Spleen (tissue), 11 donors: ENCODE data around the gene ACYP1. TPM values are rescaled to one million over a fixed set of nuclear protein-coding genes. Genes with fewer than 3 reads are reported as not detected.

ENCODE experiments used
- polyA plus RNA-seq, 3 donors: library from polyadenylated mRNA; stranded (reverse); fragments of 200-250 nt; gene quantifications; one replicate each; pipeline ENCODE4 v1.2.1, GENCODE V29; 2013
- small RNA-seq, 4 donors: library from RNA; depleted of rRNA; stranded (forward); fragments of <200 nt; gene quantifications; one replicate each; pipeline ENCODE3, GENCODE V24; 2016
- total RNA-seq, 7 donors: library from RNA; depleted of rRNA in 3 of 7; stranded (reverse); fragments of >200 nt in 3 of 7; fragmentation: NEBNext Ultra II Directional in 4 of 7; extraction: Animal tissue kit (Norgen Biotek cat#: 25700) in 4 of 7; gene quantifications; one replicate each; pipeline versions ENCODE4 v1.1.0 to v1.2.1, GENCODE V29; 2016 to 2021
- donor health status: healthy with polysubstance abuse.
- donor health status: DM: no; HTN: no; CAD: no; lungs with moderate emphysema.
- donor health status: DM: no; HTN: no; CAD: no.
- donor health status: Bipolar disorder and iron deficiency.
- donor health status: healthy.
- donor health status: DM: no; HTN: no; CAD: no.
- donor health status: DM: yes; HTN: yes; CAD: no.

ACYP1 gene
- total and polyA plus RNA-seq, 10 donors, result 6.8 to 27.7 (median 20.2) TPM

Small RNA genes lying within 50 kb of the gene (small RNA-seq; reads per million reads assigned to genes)
- 0 reads per million in 4 donors for gene RNU6-689P

Other genes starting within 250 kb of the ACYP1 start
- under 1 TPM in 2 of 7 donors, not detected in 5; 0.41 to 0.43 TPM for gene PROX2, start 187.9 kb downstream of the ACYP1 start, total RNA-seq
- under 1 TPM in 2 of 3 donors, not detected in 1; 0.06 to 0.09 TPM for gene PROX2, start 187.9 kb downstream of the ACYP1 start, polyA plus RNA-seq
- gene DLST, start 182.1 kb downstream of the ACYP1 start, total RNA-seq, result 10 to 100 TPM; 70.9 to 80.0 (median 78.6) TPM
- 10 to 100 TPM; 33.1 to 48.5 (median 33.4) TPM for gene DLST, start 182.1 kb downstream of the ACYP1 start, polyA plus RNA-seq
- 10 to 100 TPM in 1 of 7 donors, 1 to 10 TPM in 6; 1.7 to 15.7 (median 5.7) TPM for gene RPS6KL1, start 140.8 kb downstream of the ACYP1 start, total RNA-seq
- 1 to 10 TPM; 3.3 to 4.6 (median 4.6) TPM for gene RPS6KL1, start 140.8 kb downstream of the ACYP1 start, polyA plus RNA-seq
- gene PGF, start 108.4 kb downstream of the ACYP1 start, total RNA-seq, result 1 to 10 TPM; 2.2 to 7.7 (median 2.7) TPM
- 1 to 10 TPM in 2 of 3 donors, under 1 TPM in 1; 0.87 to 6.2 (median 2.7) TPM for gene PGF, start 108.4 kb downstream of the ACYP1 start, polyA plus RNA-seq
- 10 to 100 TPM; 18.7 to 38.1 (median 29.8) TPM for gene EIF2B2, start 61.1 kb downstream of the ACYP1 start, total RNA-seq
- 10 to 100 TPM; 16.0 to 24.4 (median 22.8) TPM for gene EIF2B2, start 61.1 kb downstream of the ACYP1 start, polyA plus RNA-seq
- gene MLH3, start 12.6 kb downstream of the ACYP1 start, total RNA-seq, result 10 to 100 TPM; 24.8 to 37.7 (median 33.3) TPM
- 10 to 100 TPM; 14.8 to 19.8 (median 15.7) TPM for gene MLH3, start 12.6 kb downstream of the ACYP1 start, polyA plus RNA-seq
- 1 to 10 TPM in 6 of 7 donors, under 1 TPM in 1; 0.89 to 2.8 (median 1.1) TPM for gene ZC2HC1C, start 5.6 kb upstream of the ACYP1 start, total RNA-seq
- 1 to 10 TPM; 1.1 to 2.4 (median 1.2) TPM for gene ZC2HC1C, start 5.6 kb upstream of the ACYP1 start, polyA plus RNA-seq
- gene NEK9, start 63.0 kb upstream of the ACYP1 start, total RNA-seq, result 100 to 1,000 TPM in 1 of 7 donors, 10 to 100 TPM in 6; 68.5 to 102 (median 86.5) TPM
- 10 to 100 TPM; 31.7 to 38.8 (median 33.0) TPM for gene NEK9, start 63.0 kb upstream of the ACYP1 start, polyA plus RNA-seq
- gene TMED10, start 112.6 kb upstream of the ACYP1 start, total RNA-seq, result 100 to 1,000 TPM; 167 to 212 (median 191) TPM
- 10 to 100 TPM; 33.3 to 52.2 (median 46.6) TPM for gene TMED10, start 112.6 kb upstream of the ACYP1 start, polyA plus RNA-seq
- 100 to 1,000 TPM in 5 of 7 donors, 10 to 100 TPM in 2; 46.0 to 414 (median 192) TPM for gene FOS, start 214.8 kb upstream of the ACYP1 start, total RNA-seq
- gene FOS, start 214.8 kb upstream of the ACYP1 start, polyA plus RNA-seq, result 10 to 100 TPM; 18.8 to 32.9 (median 20.2) TPM